A549 (cell line): ENCODE data around the gene BLMH.

Experiments
- CBX8 ChIP-seq: fragments of 200-600 bp; sonication (generic); IDR thresholded peaks from 2 replicates; pipeline ENCODE4 v1.6.1; 2016
- POLR2A ChIP-seq: IDR thresholded peaks from 2 replicates; pipeline ENCODE4 v1.6.1; 2012; ENCODE audit warnings: mild to moderate bottlenecking, low read length

DNA sequence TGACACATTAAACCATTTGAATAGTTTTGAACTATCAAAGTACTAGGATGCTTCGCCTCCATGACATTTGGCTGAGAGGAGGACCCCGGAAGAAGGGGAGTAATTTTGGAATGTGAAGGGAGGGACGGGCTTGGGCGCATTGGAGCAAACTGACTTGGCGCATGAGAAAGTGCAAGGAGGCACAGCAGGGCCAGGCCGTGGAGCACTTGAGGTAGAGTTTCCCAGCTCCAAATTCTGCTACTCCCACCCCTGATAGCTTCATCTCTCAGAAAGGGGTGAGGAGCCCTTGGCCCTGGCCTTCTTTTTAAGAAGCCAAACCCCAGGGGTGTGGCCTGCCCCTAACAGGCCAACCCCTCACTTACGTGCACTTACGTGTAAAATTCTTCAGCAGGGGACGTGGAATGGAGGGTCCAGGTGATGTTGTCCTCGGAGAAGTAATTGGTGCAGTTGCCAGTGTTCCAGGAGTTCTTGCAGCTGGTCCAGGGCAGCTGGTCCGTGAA, 73.9 kb downstream of the BLMH start:
- no peak for TF ChIP-seq POLR2A
- TF ChIP-seq CBX8 = no peak
